HEK293T (cell line): ENCODE results near the gene APP.

Experiments used
- CTCF ChIA-PET: fragments of 350-600 bp; formaldehyde crosslinking; extraction: SDS; loops from one replicate; lab custom pipeline; 2021; ENCODE audit warnings: antibody characterized with exemption, inconsistent platforms; lab: Yijun Ruan, JAX
- POLR2A ChIA-PET: fragments of 350-600 bp; formaldehyde crosslinking; extraction: SDS; loops from one replicate; lab custom pipeline; 2020; ENCODE audit warnings: antibody characterized with exemption, inconsistent platforms; lab: Yijun Ruan, JAX
- DNase-seq: peaks from one replicate; pipeline ENCODE4 v3.0.0; 2012; ENCODE audit warnings: mixed read lengths; ENCODE audit errors: extremely low spot score
- ARNT ChIP-seq: fragments of 450-650 bp; IDR thresholded peaks from 2 replicates; pipeline ENCODE4 v1.6.1; 2017; ENCODE audit warnings: mild to moderate bottlenecking
- BHLHE40 ChIP-seq: fragments of 450-650 bp; IDR thresholded peaks from 2 replicates; pipeline ENCODE4 v1.6.1; 2016; ENCODE audit warnings: mild to moderate bottlenecking, moderate library complexity, borderline replicate concordance
- CTBP1 ChIP-seq: fragments of 450-650 bp; IDR thresholded peaks from 2 replicates; pipeline ENCODE4 v1.6.1; 2016; ENCODE audit warnings: borderline replicate concordance
- ELF4 ChIP-seq: fragments of 450-650 bp; IDR thresholded peaks from 2 replicates; pipeline ENCODE4 v1.6.1; 2017; ENCODE audit warnings: antibody characterized with exemption
- FOXA1 ChIP-seq: fragments of 450-650 bp; IDR thresholded peaks from 2 replicates; pipeline ENCODE4 v1.6.1; 2016; ENCODE audit warnings: mild to moderate bottlenecking
- FOXK2 ChIP-seq: fragments of 450-650 bp; IDR thresholded peaks from 2 replicates; pipeline ENCODE4 v1.6.1; 2016; ENCODE audit warnings: mild to moderate bottlenecking
- FOXM1 ChIP-seq: fragments of 450-650 bp; IDR thresholded peaks from 2 replicates; pipeline ENCODE4 v1.6.1; 2017; ENCODE audit warnings: mild to moderate bottlenecking, borderline replicate concordance
- HDGF ChIP-seq: fragments of 450-650 bp; IDR thresholded peaks from 2 replicates; pipeline ENCODE4 v1.6.1; 2017; ENCODE audit warnings: antibody characterized with exemption, borderline replicate concordance
- L3MBTL2 ChIP-seq: fragments of 450-650 bp; conservative IDR thresholded peaks from 2 replicates; pipeline ENCODE4 v1.6.1; 2016; ENCODE audit warnings: mild to moderate bottlenecking
- LEF1 ChIP-seq: fragments of 450-650 bp; IDR thresholded peaks from 2 replicates; pipeline ENCODE4 v1.6.1; 2017; ENCODE audit warnings: mild to moderate bottlenecking, borderline replicate concordance
- NFRKB ChIP-seq: fragments of 450-650 bp; IDR thresholded peaks from 2 replicates; pipeline ENCODE4 v1.6.1; 2016; ENCODE audit warnings: mild to moderate bottlenecking, moderate library complexity
- PKNOX1 ChIP-seq: fragments of 450-650 bp; IDR thresholded peaks from 2 replicates; pipeline ENCODE4 v1.6.1; 2016
- SP1 ChIP-seq: fragments of 450-650 bp; IDR thresholded peaks from 2 replicates; pipeline ENCODE4 v1.6.1; 2017
- SUZ12 ChIP-seq: fragments of 450-650 bp; IDR thresholded peaks from 2 replicates; pipeline ENCODE4 v1.6.1; 2016; ENCODE audit warnings: mild to moderate bottlenecking
- TARDBP ChIP-seq: fragments of 450-650 bp; IDR thresholded peaks from 2 replicates; pipeline ENCODE4 v1.6.1; 2016
- ZNF384 ChIP-seq: fragments of 450-650 bp; IDR thresholded peaks from 2 replicates; pipeline ENCODE4 v1.6.1; 2016

The APP gene

DNA sequence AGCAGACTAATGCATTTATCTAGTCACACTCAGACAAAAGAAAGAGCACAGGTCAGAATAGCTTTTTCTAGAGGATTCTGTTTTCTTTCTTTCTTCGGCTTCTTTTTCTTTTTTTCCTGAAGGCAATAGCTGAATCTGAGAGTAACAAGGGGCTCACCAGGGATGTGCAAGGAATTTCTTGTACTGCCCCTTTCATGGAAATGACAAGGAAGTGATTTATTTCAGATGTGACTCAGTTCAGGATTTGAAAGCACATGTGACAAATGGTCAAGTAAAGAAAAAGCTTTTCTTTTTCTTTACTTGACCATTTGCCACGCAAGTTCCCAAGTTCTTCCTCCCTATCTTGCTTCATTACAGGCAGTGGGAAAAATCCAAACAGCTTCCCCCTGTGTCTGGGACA lies 233.8 kb downstream of the APP start:
- CTCF ChIA-PET, result no interaction called here
- TF ChIP-seq ARNT (no peak), FOXK2 (no peak), ZNF384 (no peak), SP1 (no peak)
- DNase-seq, result no peak
- POLR2A ChIA-PET, result no interaction called here

- TF ChIP-seq ELF4 (no peak), FOXM1 (no peak), PKNOX1 (no peak), BHLHE40 (no peak), TARDBP (no peak), ZNF384 (no peak), SUZ12 (no peak), FOXA1 (no peak), HDGF (no peak), L3MBTL2 (no peak), LEF1 (no peak), FOXK2 (no peak)
- POLR2A ChIA-PET, result no interaction called here
- CTCF ChIA-PET, result interaction anchor here (1.1 to 1.2 kb wide), 2 partner anchors 77 to 133 kb away, joined by 3 to 4 read pairs; no protein-coding TSS in a partner anchor
- no peak for DNase-seq
Measured at GRCh38 chr21:25934771-25935224, 235.8 kb downstream of the APP start.

DNA sequence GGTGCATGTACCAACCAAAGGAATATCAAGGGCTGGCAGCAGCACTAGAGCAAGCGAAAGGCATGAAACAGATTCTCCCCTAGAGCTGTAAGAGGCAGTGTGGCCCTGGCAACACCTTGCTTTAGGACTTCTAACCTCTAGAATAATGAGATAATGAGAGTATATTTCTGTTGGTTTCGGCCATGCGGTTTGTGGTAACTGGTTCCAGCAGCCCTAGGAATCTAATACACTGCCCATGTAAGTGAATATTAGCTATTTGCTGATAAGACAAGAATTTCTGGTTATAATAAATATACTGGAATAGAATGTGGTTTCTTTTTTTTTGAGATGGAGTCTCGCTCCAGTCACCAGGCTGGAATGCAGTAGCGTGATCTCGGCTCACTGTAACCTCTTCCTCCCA lies 236.4 kb downstream of the APP start:
- POLR2A ChIA-PET, result no interaction called here
- DNase-seq, result no peak
- CTCF ChIA-PET, result no interaction called here

DNA sequence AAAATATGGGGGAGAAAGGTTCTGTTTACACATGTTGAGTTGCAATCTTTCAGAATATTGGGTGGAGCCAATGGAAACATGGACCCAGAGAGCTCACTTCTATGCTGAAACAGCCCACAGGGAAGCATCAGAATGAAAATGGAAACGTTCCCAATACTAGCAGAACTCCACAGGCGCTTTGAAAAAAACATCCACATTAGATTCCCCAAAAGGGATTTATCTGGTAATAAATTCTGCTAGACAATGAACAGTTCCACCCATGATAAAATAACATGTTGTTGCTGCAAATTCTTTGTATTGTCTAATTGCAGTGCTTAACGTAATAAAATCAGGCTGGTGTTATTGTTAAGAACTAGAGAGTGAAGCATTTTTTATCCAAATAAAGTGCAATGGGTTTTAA lies 238.8 kb downstream of the APP start:
- ChIA-PET CTCF (no interaction called here), POLR2A (no interaction called here)
- TF ChIP-seq CTBP1, result no peak
- no peak for DNase-seq

More for the DNA sequence above, 236.4 kb downstream of the APP start:
- TF ChIP-seq HDGF, result no peak
- TF ChIP-seq L3MBTL2, result no peak
- no peak for TF ChIP-seq ARNT
- TF ChIP-seq FOXM1, result no peak
- TF ChIP-seq FOXA1, result no peak
- TF ChIP-seq TARDBP, result no peak
- TF ChIP-seq LEF1, result no peak
- no peak for TF ChIP-seq SP1

DNA sequence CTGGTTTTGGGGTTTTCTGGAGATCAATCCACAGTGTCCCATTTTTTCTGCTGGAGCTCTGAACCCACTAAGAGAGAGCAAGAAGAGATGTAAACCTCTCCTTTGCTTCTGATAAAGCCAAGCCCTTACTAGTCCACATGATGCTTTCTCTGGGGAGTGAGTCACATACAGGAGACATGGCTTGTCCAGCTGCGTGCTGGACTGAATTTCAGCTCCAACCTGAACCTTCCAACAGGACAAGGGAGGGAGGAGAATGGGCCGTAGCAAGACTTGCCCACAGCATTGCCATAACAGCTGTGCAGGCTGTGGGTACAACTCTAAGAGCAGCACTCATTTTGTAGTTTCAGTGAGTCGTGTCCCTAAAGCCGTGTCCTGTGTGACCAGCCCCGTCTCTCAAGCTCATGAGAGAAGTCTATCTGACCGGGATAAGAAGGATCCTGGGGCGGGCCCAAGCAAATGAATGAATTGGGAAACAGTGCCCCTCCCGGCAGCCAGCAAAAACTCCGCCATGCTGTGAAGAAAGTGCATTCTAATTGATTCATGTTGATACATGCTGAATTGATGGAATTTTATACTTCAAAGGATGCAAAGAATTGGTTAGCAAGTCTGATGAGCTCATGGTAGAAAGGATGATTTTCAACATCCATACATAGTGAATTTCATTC lies 240.6 kb downstream of the APP start:
- POLR2A ChIA-PET, result no interaction called here
- no peak for DNase-seq
- CTCF ChIA-PET, result no interaction called here
- TF ChIP-seq HDGF, result no peak
- TF ChIP-seq SUZ12, result no peak
- no peak for TF ChIP-seq FOXK2
- TF ChIP-seq CTBP1, result no peak
- no peak for TF ChIP-seq BHLHE40
- no peak for TF ChIP-seq TARDBP
- TF ChIP-seq NFRKB, result no peak

GRCh38 chr21:25927195-25927880 lies 243.2 kb downstream of the APP start:
- CTCF ChIA-PET, result no interaction called here
- no peak for TF ChIP-seq NFRKB
- no peak for TF ChIP-seq LEF1
- TF ChIP-seq ARNT, result no peak
- no peak for TF ChIP-seq TARDBP
- TF ChIP-seq FOXM1, result no peak
- TF ChIP-seq PKNOX1, result no peak
- TF ChIP-seq ELF4, result no peak
- no peak for TF ChIP-seq L3MBTL2
- no peak for TF ChIP-seq HDGF
- TF ChIP-seq FOXK2, result no peak
- TF ChIP-seq SUZ12, result no peak
- TF ChIP-seq BHLHE40, result no peak
- POLR2A ChIA-PET, result no interaction called here
- no peak for DNase-seq

DNA sequence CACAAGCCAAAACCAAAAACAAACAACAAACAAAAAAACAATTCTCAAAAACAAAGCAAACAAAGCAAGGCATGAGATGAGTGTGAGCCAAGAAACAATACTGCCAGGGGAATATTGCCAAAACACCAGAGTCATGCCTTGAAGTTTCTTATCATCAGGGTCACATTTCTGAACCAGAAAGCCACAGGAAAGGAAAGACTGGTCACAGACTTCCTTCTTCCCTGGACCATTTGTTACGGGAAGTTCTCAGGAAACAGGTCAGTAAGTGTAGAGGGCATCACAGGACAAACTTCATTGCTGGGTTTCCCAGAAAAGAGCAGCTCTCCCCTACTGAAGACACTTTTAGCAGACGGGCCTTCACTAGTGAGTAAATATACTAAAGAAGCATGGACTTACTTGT lies 244.6 kb downstream of the APP start:
- TF ChIP-seq FOXK2, result no peak
- TF ChIP-seq LEF1, result no peak
- no peak for TF ChIP-seq ARNT
- TF ChIP-seq ZNF384, result no peak
- no peak for TF ChIP-seq HDGF
- no peak for TF ChIP-seq FOXM1
- no peak for TF ChIP-seq L3MBTL2
- TF ChIP-seq CTBP1, result no peak
- TF ChIP-seq PKNOX1, result no peak
- no peak for TF ChIP-seq TARDBP
- no peak for TF ChIP-seq NFRKB
- no peak for TF ChIP-seq FOXA1
- TF ChIP-seq SP1, result no peak
- TF ChIP-seq BHLHE40, result no peak
- TF ChIP-seq ELF4, result no peak
- TF ChIP-seq SUZ12, result no peak
- ChIA-PET CTCF (no interaction called here), POLR2A (no interaction called here)
- no peak for DNase-seq
